Naive B cell (primary cell): ENCODE results near the gene VSTM5. TPM values are rescaled to one million over a fixed set of nuclear protein-coding genes. Genes with fewer than 3 reads are reported as not detected.
"Not testable (repeated sequence)": the region's sequence is repeated elsewhere in the genome, so short reads cannot be mapped to it uniquely, and the experiment has no call there.

ENCODE experiments used
- ATAC-seq, 2 donors: fragments of 150-1000 bp; cut with Tn5 transposase; 2 replicates each; pipeline ENCODE4 v1.10.0; 2021; ENCODE audit warnings: low read depth in 2 of 2, mild to moderate bottlenecking in 2 of 2, moderate library complexity in 2 of 2
- DNase-seq: peaks from one replicate; pipeline ENCODE4 v3.0.0; 2022
- H3K27ac Mint-ChIP-seq, 6 donors: one replicate each; pipeline ENCODE4 v1.8.0; 2020 to 2022; ENCODE audit warnings: mild to moderate bottlenecking in 6 of 6, mixed read lengths in 6 of 6, moderate library complexity in 5 of 6, inconsistent platforms in 2 of 6
- H3K27me3 Mint-ChIP-seq, 3 donors: one replicate each; pipeline ENCODE4 v1.8.0; 2021 to 2022; ENCODE audit warnings: mixed read lengths in 3 of 3, mild to moderate bottlenecking in 1 of 3
- H3K36me3 Mint-ChIP-seq, 2 donors: one replicate each; pipeline ENCODE4 v1.8.0; 2020 to 2022; ENCODE audit warnings: mixed read lengths in 2 of 2, inconsistent platforms in 1 of 2, mild to moderate bottlenecking in 1 of 2
- H3K4me1 Mint-ChIP-seq, 3 donors: one replicate each; pipeline ENCODE4 v1.8.0; 2020 to 2022; ENCODE audit warnings: mixed read lengths in 3 of 3, inconsistent platforms in 1 of 3, mild to moderate bottlenecking in 1 of 3, moderate library complexity in 1 of 3
- H3K4me3 Mint-ChIP-seq, 8 donors: one replicate each; pipeline ENCODE4 v1.8.0; 2020 to 2022; ENCODE audit warnings: mild to moderate bottlenecking in 8 of 8, mixed read lengths in 8 of 8, moderate library complexity in 8 of 8, inconsistent platforms in 2 of 8
- H3K9me3 Mint-ChIP-seq, 7 donors: one replicate each; pipeline ENCODE4 v1.8.0; 2020 to 2022; ENCODE audit warnings: mixed read lengths in 7 of 7, mild to moderate bottlenecking in 5 of 7, inconsistent platforms in 2 of 7, moderate library complexity in 1 of 7
- polyA plus RNA-seq, 6 donors: library from polyadenylated mRNA; unstranded; fragments of 300-500 nt; fragmentation: Illumina TruSeq; gene quantifications; one replicate each; pipeline ENCODE4 v1.2.3, GENCODE V29; 2021; ENCODE audit warnings: low read depth in 6 of 6

VSTM5 gene, protein sequence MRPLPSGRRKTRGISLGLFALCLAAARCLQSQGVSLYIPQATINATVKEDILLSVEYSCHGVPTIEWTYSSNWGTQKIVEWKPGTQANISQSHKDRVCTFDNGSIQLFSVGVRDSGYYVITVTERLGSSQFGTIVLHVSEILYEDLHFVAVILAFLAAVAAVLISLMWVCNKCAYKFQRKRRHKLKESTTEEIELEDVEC
- not detected for polyA plus RNA-seq

DNA sequence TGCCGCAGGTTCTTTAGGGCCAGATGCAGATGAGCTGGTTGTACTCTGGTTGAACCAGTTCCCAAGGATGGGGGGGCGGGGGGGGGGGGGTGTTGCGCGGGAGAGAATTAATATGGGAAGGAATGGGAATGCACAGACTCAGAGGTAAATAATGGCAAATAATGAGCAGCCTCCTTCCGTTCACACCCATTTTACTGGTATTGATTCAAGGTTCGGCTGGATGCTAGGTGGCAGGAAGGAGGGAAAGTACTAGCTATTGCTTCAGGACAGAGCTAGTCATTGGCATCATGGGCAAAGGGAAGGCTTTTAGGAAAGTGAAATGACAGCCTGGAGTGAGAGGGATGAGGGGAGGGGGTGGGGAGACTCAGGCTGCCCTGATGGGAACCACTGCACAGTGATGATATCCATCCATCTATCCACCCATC, at the start of gene VSTM5:
TSS of gene VSTM5 (minus strand) at position 25 of the 425 bp plus-strand sequence. CDS start 116 bp downstream, outside the sequence.
- H3K27me3 Mint-ChIP-seq: peaks cover 25 to 48% (median 38%) of the 10 kb centered on the region in 3 donors
- peaks cover 0 to 4% (median 0%) of the 10 kb centered on the region in 7 donors for H3K9me3 Mint-ChIP-seq
- ATAC-seq (no peak), DNase-seq (no peak)
- peaks cover 0 to 6% (median 5%) of the 10 kb centered on the region in 3 donors for H3K4me1 Mint-ChIP-seq
- no peaks in the 10 kb centered on the region for H3K36me3 Mint-ChIP-seq
- peak within 1 kb of the TSS in 4 of 8 donors; percentile 24 to 59 (median 45) for H3K4me3 Mint-ChIP-seq
- H3K27ac Mint-ChIP-seq: no peak within 1 kb of the TSS

DNA sequence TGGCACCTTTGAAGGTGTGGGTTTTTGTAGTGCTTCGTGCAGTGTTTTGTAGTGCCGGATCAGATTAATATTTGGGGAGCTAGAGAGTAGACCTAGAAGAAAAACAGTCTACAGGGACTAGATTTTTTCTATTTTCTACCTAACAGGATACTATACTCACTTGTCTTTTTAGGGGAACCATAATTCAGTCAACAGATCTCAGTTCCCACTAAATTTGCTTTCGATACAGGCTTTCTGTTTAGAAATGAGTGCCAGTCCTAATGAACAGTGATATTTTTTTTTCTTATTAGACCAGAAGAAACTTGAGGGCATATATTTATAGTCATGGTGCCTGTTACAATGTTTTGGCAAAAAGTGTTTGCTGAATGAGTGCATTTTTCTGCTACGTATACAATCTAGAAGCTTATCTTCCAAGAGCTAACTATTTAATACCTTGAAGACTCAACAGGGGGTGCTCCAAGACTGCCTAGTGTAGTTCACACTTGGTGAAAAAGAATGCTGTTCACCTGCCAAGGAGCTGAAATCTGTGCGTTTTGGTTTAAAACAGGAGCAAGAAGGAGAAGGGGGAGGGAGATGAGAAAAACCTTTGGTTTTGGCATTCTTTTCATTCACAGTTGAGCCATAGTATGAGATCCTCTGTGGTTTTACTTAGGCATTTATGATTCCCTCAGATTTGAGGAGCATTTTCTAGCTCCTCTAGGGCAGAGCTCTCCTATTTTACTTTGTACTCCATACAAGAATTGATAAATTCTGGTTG, 44.9 kb upstream of the VSTM5 start:
- Mint-ChIP-seq H3K36me3 (no peaks in the 10 kb centered on the region), H3K4me1 (no peaks in the 10 kb centered on the region), H3K9me3 (peaks cover 0 to 36% (median 6%) of the 10 kb centered on the region in 7 donors), H3K4me3 (no peak overlapping the region), H3K27me3 (peaks cover 26 to 63% (median 59%) of the 10 kb centered on the region in 3 donors), H3K27ac (no peak overlapping the region)
- DNase-seq (peak; percentile 14), ATAC-seq (no peak)

GRCh38 chr11:93890391-93891051, 40.1 kb upstream of the VSTM5 start:
- Mint-ChIP-seq H3K27me3 (peaks cover 18 to 53% (median 37%) of the 10 kb centered on the region in 3 donors), H3K36me3 (no peaks in the 10 kb centered on the region), H3K27ac (no peak overlapping the region), H3K4me1 (no peaks in the 10 kb centered on the region), H3K9me3 (peaks cover 0 to 11% (median 3%) of the 10 kb centered on the region in 7 donors), H3K4me3 (no peak overlapping the region)
- DNase-seq (no peak), ATAC-seq (no peak)

DNA sequence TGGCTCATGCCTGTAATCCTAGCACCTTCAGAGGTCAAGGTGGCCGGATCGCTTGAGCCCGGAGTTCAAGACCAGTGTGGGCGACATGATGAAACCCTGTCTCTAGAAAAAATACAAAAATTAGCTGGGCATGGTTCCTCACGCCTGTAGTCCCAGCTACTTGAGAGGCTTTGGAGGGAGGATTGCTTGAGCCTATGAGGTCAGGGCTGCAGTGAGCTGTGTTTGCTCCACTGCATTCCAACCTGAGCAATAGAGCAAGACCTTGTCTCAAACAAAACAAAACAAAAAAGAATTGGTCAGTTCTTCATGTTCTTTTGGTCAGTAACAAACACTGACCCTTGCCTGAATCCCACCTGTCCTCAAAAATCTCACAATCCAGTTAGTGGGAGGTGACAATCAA, 36.7 kb upstream of the VSTM5 start:
- Mint-ChIP-seq H3K27me3 (peaks cover 16 to 37% (median 19%) of the 10 kb centered on the region in 3 donors), H3K4me1 (no peaks in the 10 kb centered on the region), H3K27ac (no peak overlapping the region), H3K36me3 (peaks cover 0 to 11% of the 10 kb centered on the region in 2 donors), H3K9me3 (peaks cover 1 to 15% (median 9%) of the 10 kb centered on the region in 7 donors), H3K4me3 (no peak overlapping the region)
- ATAC-seq: no peak
- no peak for DNase-seq

DNA sequence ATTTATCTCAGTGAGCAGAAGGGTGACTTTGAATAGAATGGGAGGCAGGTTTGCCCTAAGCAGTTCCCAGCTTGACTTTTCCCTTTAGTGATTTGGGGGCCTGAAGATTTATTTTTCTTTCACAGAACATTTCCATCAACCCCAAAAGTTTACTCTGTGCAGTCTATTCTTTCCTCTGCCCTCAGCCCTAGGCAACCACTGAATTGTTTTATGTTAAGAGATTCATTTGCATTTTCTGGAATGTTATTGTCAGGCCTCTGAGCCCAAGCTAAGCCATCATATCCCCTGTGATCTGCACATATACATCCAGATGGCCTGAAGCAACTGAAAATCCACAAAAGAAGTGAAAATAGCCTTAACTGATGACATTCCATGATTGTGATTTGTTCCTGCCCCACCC, 28.7 kb upstream of the VSTM5 start:
- H3K4me1 Mint-ChIP-seq, ATAC-seq, H3K4me3 Mint-ChIP-seq, DNase-seq, H3K27ac Mint-ChIP-seq: not testable (repeated sequence)
- Mint-ChIP-seq H3K36me3 (peaks cover 0 to 14% of the 10 kb centered on the region in 2 donors), H3K27me3 (peaks cover 12 to 21% (median 14%) of the 10 kb centered on the region in 3 donors), H3K9me3 (peaks cover 0 to 20% (median 9%) of the 10 kb centered on the region in 7 donors)

- H3K4me1 Mint-ChIP-seq: no peaks in the 10 kb centered on the region
These were observed 25.2 kb upstream of the VSTM5 start for GRCh38 chr11:93875637-93876036.

DNA sequence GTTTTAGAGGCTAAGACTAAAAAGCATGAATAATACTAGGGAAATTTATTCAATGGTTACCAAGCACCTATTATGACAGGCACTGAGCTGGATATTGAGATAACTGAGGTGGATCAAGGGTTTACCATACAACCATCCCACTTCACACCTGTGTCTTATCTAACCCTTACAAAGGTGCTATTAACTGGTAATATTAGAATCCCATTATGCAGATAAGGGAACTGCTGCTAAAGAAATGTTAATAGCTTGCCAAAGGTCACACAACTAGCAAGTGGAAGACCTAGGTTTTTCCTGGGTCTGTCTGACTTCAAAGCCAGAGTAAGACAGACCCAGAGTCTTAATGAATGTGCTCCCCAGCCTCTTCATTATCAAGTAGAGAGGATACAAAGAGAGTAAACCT, 21.1 kb upstream of the VSTM5 start:
- no peaks in the 10 kb centered on the region for H3K36me3 Mint-ChIP-seq
- DNase-seq (no peak), ATAC-seq (no peak)
- no peak overlapping the region for H3K4me3 Mint-ChIP-seq
- H3K4me1 Mint-ChIP-seq: no peaks in the 10 kb centered on the region
- H3K27me3 Mint-ChIP-seq: peaks cover 0 to 13% (median 8%) of the 10 kb centered on the region in 3 donors
- H3K9me3 Mint-ChIP-seq: peaks cover 0 to 11% (median 2%) of the 10 kb centered on the region in 7 donors
- no peak overlapping the region for H3K27ac Mint-ChIP-seq

More at GRCh38 chr11:93875637-93876036, 25.2 kb upstream of the VSTM5 start:
- H3K36me3 Mint-ChIP-seq: no peaks in the 10 kb centered on the region
- H3K9me3 Mint-ChIP-seq: peaks cover 0 to 3% (median 0%) of the 10 kb centered on the region in 7 donors
- H3K27me3 Mint-ChIP-seq: peaks cover 9 to 14% (median 12%) of the 10 kb centered on the region in 3 donors
- H3K27ac Mint-ChIP-seq: no peak overlapping the region
- no peak for DNase-seq
- H3K4me3 Mint-ChIP-seq: no peak overlapping the region
- no peak for ATAC-seq

- Mint-ChIP-seq H3K9me3 (peaks cover 0 to 11% (median 2%) of the 10 kb centered on the region in 7 donors), H3K27me3 (peaks cover 0 to 13% (median 8%) of the 10 kb centered on the region in 3 donors), H3K4me1 (no peaks in the 10 kb centered on the region), H3K36me3 (no peaks in the 10 kb centered on the region), H3K27ac (no peak overlapping the region), H3K4me3 (no peak overlapping the region)
- DNase-seq (no peak), ATAC-seq (no peak)
These were observed 20.2 kb upstream of the VSTM5 start for GRCh38 chr11:93870616-93871015.

DNA sequence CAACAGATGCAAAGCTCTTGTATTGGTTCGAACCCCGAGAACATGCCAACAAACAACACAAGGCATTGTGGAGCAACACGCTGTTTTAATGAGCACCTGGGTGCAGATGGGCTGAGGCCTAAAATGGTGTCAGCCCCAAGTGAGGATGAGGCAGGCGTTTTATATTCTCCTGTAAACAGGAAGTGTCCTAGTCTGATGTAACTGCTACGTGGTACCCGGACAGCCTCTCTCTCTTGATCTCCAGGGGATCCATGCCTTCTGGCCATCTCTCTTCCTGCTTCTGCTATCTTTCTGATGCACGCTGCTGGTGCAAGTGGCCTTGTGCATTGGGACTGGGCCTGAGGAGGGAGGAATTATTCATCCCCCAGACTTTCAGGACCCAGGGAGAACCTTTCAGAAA, 19.4 kb upstream of the VSTM5 start:
- Mint-ChIP-seq H3K4me3 (no peak overlapping the region), H3K9me3 (peaks cover 0 to 11% (median 2%) of the 10 kb centered on the region in 7 donors), H3K27ac (no peak overlapping the region), H3K27me3 (peaks cover 0 to 13% (median 8%) of the 10 kb centered on the region in 3 donors), H3K4me1 (no peaks in the 10 kb centered on the region), H3K36me3 (no peaks in the 10 kb centered on the region)
- ATAC-seq (no peak), DNase-seq (no peak)

DNA sequence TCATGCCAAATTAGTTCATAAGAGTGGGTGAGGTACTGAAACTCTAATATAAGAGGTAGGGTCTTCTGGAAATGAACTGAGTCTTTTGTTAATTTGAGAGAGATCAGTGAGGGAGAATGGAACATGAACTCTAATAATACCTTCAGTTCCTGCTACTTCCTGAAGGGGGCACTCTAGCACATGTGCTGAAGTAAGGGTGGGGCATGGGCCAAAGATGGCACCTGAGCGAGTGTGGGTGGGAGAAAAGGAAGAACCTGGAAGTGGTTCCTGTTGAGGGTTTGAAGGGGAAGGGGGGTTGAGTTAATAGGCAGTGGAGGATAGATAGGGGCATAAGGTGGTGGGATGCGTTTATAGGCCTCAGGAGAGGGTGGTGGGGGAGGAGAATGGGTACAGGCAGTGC, 18.0 kb upstream of the VSTM5 start:
- not testable (repeated sequence) for DNase-seq, H3K27ac Mint-ChIP-seq, H3K36me3 Mint-ChIP-seq, H3K4me3 Mint-ChIP-seq, H3K4me1 Mint-ChIP-seq, ATAC-seq
- Mint-ChIP-seq H3K27me3 (peaks cover 0 to 13% (median 8%) of the 10 kb centered on the region in 3 donors), H3K9me3 (peaks cover 0 to 11% (median 0%) of the 10 kb centered on the region in 7 donors)

DNA sequence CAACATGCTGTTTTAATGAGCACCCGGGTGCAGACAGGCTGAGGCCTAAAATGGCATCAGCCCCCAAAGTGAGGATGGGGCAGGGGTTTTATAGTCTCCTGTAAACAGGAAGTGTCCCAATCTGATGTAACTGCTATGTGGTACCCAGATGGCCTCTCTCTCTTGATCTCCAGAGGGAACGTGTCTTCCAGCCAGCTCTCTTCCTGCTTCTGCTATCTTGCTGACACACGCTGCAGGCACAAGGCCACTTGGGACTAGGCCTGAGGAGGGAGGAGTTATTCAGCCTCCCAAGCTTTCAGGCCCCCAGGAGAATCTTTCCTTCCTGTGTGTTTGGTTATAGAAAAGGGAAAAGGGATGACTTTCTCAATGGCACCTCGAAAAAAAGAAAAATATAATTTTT, 11.4 kb upstream of the VSTM5 start:
- Mint-ChIP-seq H3K36me3 (no peaks in the 10 kb centered on the region), H3K4me3 (no peak overlapping the region), H3K27ac (no peak overlapping the region), H3K9me3 (no peaks in the 10 kb centered on the region), H3K4me1 (no peaks in the 10 kb centered on the region), H3K27me3 (no peaks in the 10 kb centered on the region)
- no peak for DNase-seq
- no peak for ATAC-seq

- Mint-ChIP-seq H3K9me3 (peaks cover 0 to 4% (median 0%) of the 10 kb centered on the region in 7 donors), H3K36me3 (no peaks in the 10 kb centered on the region), H3K27me3 (peaks cover 0 to 5% (median 4%) of the 10 kb centered on the region in 3 donors), H3K4me1 (no peaks in the 10 kb centered on the region), H3K27ac (no peak overlapping the region), H3K4me3 (no peak overlapping the region)
- ATAC-seq: no peak
- no peak for DNase-seq
These were observed 7.8 kb upstream of the VSTM5 start for GRCh38 chr11:93858121-93858775.
